ENCODE results near the gene PVALEF. TPM values are rescaled to one million over a fixed set of nuclear protein-coding genes. Genes with fewer than 3 reads are reported as not detected.

PVALEF gene
- total and polyA plus RNA-seq, 2 donors (not counting 1 experiment from before 2014, with no cell fraction given), result not detected

Other genes starting within 250 kb of the PVALEF start
- 9.2 and 11.2 TPM in 2 replicates for gene CHMP6, start 173.7 kb upstream of the PVALEF start, total RNA-seq
- gene CHMP6, start 173.7 kb upstream of the PVALEF start, polyA plus RNA-seq, result 30.1 and 34.4 TPM in 2 replicates
- 10.0 and 13.4 TPM in 2 replicates for gene BAIAP2, start 130.4 kb upstream of the PVALEF start, total RNA-seq
- 6.0 and 10.9 TPM in 2 replicates for gene BAIAP2, start 130.4 kb upstream of the PVALEF start, polyA plus RNA-seq
- gene AATK, start 714 bp downstream of the PVALEF start, total RNA-seq, result 0.26 and 0.50 TPM in 2 replicates
- 0.10 and 0.16 TPM in 2 replicates for gene AATK, start 714 bp downstream of the PVALEF start, polyA plus RNA-seq
- gene CEP131, start 57.5 kb downstream of the PVALEF start, total RNA-seq, result 7.4 and 8.5 TPM in 2 replicates
- 2.0 and 3.3 TPM in 2 replicates for gene CEP131, start 57.5 kb downstream of the PVALEF start, polyA plus RNA-seq
- gene TEPSIN, start 73.5 kb downstream of the PVALEF start, total RNA-seq, result 11.2 and 11.3 TPM in 2 replicates
- gene TEPSIN, start 73.5 kb downstream of the PVALEF start, polyA plus RNA-seq, result 5.6 and 6.8 TPM in 2 replicates
- gene NDUFAF8, start 73.8 kb downstream of the PVALEF start, total RNA-seq, result 30.6 and 41.9 TPM in 2 replicates
- gene NDUFAF8, start 73.8 kb downstream of the PVALEF start, polyA plus RNA-seq, result 102 and 111 TPM in 2 replicates
- gene SLC38A10, start 129.8 kb downstream of the PVALEF start, total RNA-seq, result 53.2 and 60.4 TPM in 2 replicates
- 17.8 and 23.6 TPM in 2 replicates for gene SLC38A10, start 129.8 kb downstream of the PVALEF start, polyA plus RNA-seq
- 3.9 and 7.3 TPM in 2 replicates for gene BAHCC1, start 229.9 kb downstream of the PVALEF start, total RNA-seq
- 1.5 and 1.8 TPM in 2 replicates for gene BAHCC1, start 229.9 kb downstream of the PVALEF start, polyA plus RNA-seq